ENCODE data around the gene ZNF507.

ZNF507 gene

GRCh38 chr19:32337084-32337808 lies 8.2 kb upstream of the ZNF507 start:
- DNase-seq: no peak

- no peak for DNase-seq
Observed at GRCh38 chr19:32339423-32339822, 6.0 kb upstream of the ZNF507 start.

DNA sequence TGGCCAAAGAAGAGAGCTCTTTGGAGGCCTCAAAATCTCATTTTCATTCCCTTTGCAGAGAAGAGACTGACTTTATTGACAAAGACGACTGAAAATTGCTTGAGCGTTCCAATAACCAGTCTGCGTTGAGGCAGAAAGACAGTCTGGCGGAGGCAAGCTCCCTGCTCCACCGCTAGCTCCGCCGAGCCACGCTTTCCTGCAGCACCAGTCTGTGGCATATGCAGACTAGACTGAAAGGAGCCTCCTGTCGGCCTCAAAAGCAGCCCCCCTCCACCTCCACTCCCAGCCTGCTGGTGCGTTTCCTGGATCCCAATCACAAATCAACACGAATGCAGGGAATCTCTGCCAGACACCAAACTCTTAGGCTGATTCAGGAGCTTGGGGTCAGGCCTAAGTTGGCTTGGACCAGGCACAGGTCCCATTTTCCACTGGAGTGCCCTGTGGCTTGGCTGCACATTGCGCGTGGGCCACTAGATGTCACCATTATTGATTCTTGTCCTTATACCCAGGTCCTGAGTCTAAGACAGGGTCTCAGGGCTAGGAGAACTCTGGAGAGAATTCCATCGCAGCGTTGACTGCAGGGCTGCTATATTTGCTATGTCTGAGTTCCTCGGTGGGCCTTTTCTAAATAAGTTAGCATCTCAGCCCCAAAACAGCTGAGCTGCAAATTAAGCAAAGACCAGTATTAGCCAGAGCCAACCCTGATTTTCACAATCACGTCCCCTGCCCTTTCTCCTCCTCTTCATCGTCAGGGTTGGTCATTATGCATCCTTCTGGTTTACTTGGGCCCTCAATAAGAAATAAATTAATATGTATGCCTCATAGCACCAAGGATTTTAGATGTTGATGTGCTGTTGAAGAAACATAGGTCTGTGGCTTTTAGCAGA lies 5.2 kb upstream of the ZNF507 start:
- peak; percentile 32 for DNase-seq

- DNase-seq: no peak
Observed at GRCh38 chr19:32342695-32343094, 2.7 kb upstream of the ZNF507 start.

GRCh38 chr19:32343550-32344262 lies 1.7 kb upstream of the ZNF507 start:
- DNase-seq: no peak

DNA sequence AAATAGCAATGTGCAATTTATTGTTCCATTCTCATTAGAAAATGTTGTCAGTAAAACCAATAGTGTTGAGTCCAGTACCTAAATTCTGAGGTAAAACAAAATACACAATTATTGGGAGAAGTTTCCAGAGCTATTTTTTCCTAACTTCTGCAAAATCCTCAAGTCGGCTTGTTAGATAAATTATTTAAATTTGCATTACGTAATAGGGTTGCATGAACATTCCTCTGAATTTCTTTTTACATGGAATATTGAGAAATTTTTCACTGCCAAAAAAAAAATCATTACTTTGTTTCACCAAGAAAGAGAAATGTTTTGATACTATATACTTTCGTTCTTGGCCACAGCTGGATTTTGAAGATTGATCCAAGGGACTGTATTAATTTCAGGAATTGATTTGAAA lies 1.5 kb downstream of the ZNF507 start:
- no peak for DNase-seq

DNA sequence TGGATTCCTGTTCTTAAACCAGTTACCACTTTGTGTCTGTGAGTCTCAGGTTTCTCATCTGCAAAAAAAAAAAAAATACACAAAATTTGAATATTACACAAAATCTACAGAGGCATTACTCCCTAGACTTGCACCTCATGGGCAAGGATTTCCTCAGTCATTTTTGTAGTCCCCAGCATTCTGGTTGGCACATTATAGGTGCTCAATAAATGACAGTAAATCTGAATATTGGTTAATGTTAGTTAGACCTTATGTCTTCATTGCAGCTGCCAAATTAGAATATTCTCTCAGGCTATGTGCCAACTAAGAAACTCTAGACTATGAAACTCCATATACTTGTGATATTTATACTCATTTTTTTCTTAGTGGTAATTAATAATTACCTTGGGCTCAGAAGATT lies 2.2 kb downstream of the ZNF507 start:
- no peak for DNase-seq

GRCh38 chr19:32349051-32349450 lies 3.6 kb downstream of the ZNF507 start:
- no peak for DNase-seq

DNA sequence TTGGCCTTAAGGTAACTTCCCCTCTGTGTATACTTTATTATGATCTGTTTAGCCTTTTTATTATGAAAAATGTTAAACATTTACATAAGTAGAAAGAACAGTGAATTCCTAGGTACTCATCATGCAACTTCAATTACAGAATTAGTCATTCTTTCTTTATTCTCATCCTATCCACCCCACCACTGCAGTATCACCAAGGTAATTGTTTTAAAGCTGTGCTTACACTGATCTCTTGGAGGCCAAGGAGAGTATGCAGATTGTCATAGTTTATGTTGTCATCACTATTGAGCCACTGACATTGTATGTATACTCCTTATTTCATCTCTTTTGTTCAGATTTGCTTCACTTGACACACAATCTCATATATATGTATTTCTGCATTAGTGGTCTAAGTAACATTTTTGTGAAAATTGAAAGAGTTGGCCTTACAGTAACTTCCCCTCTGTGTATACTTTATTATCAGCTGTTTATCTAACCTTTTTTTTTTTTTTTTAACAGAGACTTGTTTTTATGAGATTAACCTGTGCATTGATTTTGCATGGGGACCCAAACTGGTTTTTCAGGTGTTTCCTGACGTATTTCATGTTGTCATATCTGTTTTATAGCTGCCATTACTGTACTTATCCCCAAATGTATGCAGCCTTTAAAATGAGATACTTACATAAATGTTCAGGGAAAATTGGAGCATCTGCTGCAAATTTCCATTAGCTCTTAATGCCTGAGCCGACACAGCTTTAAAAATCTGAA lies 4.5 kb downstream of the ZNF507 start:
- DNase-seq: no peak

DNA sequence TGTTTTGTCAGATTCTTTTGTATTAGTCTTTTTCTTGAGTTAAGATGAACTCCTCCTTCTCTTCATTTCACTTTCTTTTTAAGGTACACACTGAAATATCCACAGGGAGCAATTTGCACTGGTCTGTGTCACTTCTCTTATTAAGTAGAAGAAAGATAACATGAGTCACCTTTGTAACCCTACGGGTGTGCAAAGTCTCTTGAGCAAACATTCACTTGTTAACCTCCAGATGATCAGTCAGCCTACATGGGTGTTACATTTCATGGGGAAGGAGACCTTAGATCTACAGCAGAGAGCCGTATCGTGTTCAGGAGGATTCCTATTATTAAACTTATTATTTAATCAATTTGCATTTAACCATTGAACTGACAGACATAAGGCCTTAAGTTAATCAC lies 5.1 kb downstream of the ZNF507 start:
- no peak for DNase-seq

DNA sequence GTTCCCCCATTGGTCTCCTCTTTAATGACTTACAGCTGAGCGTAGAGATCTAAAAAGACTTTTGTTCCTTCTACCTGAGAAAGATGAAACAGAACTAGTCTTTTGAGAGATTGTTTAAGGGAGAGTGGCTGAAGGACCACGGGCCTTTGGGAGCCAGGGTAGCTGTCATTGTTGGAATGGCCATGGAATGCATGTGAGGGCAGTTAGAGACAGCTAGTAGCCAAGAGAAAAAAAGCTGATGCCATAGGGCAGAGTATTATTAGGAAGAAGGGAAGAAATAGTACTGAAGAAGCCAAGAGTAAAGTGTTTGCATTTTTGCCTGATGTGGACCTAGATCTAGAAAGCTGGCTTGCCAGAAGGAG lies 5.6 kb downstream of the ZNF507 start:
- no peak for DNase-seq

- no peak for DNase-seq
Observed at GRCh38 chr19:32352241-32352630, 6.8 kb downstream of the ZNF507 start.

GRCh38 chr19:32354345-32354744 lies 8.9 kb downstream of the ZNF507 start:
- no peak for DNase-seq

DNA sequence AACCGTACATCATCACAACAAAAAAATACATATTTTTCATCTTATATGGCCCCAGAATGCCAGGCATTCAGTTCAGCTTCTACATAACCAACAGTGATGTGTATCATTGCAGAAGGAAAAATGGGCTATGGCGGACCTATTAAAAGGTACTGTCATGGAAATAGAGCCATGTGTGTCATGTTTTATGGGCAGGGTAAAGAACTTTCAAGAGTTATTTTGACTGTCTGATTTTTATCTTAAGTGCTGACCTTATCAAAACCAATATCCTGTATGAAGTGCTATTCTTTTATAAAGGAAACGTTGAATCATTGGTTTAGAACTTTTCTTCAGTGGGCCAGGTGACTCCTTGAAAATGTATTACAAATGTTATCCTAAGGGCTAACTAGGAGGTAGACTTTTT lies 9.9 kb downstream of the ZNF507 start:
- no peak for DNase-seq

GRCh38 chr19:32357720-32358119 lies 12.3 kb downstream of the ZNF507 start:
- DNase-seq: no peak

DNA sequence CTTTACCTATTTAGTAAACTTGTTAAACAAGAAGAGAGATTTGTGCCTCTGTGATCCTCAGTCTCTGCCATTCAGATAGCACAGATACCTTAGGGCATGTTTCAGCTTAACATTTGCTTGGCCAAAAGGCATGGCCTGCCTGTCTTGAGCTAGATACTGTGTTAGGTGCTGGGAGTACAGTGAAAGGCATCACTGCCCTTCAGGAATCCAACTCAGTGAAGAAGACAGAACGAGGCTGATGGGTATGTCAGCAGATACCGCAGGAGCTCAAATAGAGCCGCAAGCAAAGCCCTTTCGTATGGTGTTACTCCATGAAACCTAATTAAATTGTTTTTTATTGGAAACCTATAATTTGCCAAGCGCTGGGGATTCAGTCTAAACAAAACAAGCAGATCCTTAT lies 12.9 kb downstream of the ZNF507 start:
- DNase-seq: no peak

DNA sequence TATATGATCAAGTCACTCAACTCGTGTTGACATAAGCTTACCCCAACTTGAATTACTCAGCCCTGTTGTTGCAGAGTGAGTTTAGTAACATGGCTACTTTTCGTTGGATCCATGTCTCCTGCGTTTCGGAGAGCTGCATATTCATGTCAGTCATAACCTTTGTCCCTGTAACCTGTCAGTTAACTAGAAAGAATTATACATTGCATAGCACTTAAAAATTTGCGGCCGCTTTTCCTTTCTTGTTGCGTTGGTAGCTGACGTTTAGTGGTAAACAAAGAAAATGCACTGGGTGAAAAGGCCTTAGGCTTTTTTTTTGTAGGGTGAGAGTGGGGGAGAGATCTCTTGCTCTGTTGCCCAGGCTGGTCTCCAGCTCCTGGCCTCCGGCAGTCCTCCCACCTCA lies 14.2 kb downstream of the ZNF507 start:
- no peak for DNase-seq

- no peak for DNase-seq
Observed at GRCh38 chr19:32361574-32362317, 16.3 kb downstream of the ZNF507 start.

DNA sequence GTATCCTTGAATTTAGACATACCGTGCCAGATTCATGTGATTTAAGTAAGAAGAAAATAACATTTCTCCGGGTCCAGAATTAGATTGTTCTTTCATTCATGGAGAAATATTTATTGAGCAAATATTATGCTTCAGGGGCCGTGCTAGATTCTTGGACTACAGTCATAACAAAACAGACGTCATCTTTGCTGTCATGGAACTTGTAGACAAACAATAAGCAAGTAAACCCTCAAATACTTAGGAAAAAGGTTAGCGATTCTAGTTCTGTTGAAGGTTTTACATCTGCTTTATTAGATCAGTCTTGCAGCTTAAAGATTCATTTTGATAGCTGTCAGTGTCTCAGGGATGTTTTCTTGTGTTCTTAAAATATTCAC lies 16.9 kb downstream of the ZNF507 start:
- DNase-seq: no peak

- DNase-seq: no peak
Observed at GRCh38 chr19:32363175-32363574, 17.8 kb downstream of the ZNF507 start.

DNA sequence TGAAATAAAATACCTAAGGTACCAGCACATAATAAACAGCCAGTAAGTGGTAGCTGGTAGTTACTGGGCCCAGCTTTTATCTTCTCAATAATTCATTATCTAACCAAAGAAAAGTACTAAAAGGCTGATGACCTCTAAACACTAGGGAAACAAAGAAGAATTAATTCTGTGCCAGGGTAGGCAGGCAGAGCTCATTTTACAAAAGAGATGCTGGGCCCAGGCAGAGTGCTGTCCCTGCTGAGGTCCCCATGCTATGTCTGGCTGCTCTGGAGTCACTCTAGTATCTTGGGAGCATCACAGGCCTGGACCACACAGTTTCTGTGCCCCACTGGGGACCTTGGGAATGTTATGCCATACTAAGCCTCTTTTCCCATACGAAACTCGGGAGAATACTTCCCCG lies 18.2 kb downstream of the ZNF507 start:
- no peak for DNase-seq

GRCh38 chr19:32364040-32364439 lies 18.6 kb downstream of the ZNF507 start:
- no peak for DNase-seq

All from right kidney (tissue), 1 donor.